HG03520 (cell line): ENCODE results near the gene NEURL1B.

Experiments used
- ATAC-seq: cut with Tn5 transposase; IDR thresholded peaks from one replicate; pipeline ENCODE4 v1.9.1; 2021; ENCODE audit warnings: mild to moderate bottlenecking, moderate library complexity; ENCODE audit not compliant: unreplicated experiment

Gene NEURL1B

DNA sequence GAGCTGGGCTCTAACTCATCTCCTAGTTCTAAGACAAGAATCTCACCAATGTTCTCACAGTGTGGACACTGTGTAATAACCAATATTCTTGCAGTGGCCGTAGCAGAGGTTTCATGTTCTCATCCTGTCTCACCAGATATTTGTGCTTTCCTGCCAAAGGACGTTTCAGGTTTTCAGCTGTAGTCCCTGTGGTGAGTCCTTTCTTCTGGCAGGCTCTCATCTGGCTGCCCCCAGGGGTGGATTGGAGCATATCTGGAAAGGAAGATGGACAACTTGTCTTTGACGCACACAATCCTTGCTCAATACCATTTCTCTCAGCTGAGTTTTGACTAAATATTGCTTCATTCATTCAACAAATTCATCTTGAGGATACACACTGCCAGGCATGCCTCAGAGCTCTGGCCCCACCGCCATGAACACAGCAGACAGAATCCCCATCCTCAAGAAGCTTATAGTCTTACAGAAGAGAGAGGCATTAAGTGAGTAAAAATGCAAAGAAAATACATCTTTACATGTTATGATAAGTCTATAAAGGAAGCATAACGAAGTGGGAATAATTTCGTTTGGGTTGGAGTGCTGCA is 33.8 kb upstream of the NEURL1B start:
- no peak for ATAC-seq

DNA sequence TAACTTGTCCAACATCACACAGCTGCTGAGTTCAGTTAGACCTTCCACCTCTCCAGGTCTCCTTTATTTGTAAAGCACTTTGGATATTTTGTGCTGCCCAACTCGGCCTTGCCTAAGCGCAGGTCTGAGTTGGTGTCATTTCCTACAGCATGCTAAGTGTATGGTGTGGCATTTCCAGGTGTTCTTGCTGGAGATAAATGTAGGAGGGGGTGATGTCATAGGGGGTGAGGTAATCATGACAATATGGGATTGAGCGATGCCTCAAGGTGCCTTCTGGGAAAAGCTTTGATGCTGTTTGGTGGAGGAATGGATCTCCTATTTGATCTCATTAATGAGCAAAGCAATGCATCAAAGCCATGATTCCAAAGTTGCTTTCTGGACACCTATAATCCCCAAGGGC is 32.3 kb upstream of the NEURL1B start:
- no peak for ATAC-seq

DNA sequence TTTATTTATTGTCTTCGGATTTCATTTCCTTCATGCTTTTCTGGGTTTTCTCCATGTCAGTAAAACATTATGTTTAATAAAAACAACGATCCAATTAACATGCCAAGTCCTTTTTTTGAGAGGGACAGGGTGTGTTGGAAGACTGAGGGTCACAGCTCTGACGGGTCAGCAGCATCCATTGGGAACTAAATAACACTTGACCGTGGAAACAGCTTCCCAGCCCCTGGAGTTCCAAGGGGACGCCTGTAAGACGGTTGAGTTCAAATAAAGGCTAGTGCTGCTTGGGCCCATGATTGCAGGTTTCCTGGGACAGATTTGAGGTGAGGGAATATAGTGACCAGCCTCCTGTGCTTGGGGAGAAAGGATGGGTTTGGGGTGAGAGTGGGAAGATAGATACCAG is 30.4 kb upstream of the NEURL1B start:
- no peak for ATAC-seq

DNA sequence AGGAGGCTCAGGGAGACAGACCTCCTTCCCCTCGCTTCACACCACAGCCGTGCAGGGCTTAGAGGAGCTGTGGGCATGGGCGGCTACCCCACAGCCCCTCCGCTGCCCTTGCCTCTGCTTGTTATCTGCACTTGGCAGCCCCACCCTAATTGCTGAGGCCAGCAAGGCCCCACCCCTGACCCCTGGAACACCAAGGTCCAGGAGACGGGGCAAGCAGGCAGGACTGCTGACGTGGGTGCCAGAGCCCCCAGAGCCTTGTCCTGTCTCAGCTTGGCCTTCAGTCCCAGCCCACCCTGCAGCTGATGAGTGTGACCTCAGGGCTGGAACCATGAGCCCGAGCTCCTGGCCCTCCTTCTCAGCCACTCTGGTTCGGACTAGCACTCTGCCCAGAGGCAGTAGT is 29.1 kb upstream of the NEURL1B start:
- no peak for ATAC-seq

DNA sequence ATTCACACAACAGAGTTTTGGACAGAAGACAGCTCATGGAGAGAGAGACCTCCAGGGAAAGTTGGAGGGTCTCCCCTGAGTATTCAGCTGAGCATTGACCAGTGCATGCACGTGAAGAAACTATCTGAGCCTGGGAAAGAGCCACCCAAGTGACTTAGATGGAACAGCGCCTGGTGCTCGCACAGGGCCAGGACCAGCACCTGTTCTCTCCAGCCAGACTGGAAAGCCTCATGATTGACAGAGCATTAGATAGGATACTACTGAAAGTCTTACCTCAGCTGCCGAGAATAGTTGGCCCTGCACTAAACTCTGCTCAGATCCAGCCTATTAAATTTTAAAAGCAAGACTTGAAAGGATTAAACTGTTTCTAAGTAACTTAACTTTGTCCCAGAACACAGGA is 28.3 kb upstream of the NEURL1B start:
- ATAC-seq: no peak

DNA sequence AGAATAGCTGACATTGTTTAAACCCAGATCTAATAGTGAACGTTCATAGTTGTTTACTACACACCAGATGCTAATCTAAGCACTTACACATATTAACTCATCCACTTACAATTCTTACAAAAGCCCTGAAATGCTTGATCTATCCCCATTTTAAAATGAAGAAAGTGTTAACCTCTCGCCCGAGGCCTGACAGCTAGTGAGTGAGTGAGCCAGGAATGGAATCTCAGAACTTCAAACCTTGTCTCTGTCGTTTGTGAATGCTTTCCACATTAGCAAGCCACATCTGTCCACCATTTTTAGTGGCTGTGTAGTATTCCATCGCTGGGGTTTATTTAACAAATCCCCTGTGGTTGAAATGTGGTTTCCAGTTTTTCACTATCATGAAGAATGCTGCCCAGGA is 24.9 kb upstream of the NEURL1B start:
- ATAC-seq: no peak

DNA sequence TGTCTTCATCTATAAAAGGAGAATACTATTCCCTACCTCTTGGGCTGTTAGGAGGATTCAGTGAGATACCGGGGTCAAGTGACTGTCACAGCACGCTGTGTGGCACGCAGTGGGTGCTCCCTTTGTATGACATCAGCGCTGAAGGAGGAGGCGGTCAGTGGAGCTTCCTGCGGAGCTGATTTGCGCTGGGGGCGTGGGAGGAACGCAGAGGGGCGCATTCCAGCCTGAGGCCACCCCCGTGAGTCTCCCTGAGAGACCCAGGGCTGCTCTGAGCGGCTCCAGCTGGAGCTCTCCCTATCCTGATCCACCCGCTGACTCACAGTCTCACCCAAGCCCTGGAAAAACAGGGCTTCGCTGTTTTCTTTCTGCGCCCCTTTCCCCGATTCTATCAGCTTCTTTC is 24.3 kb upstream of the NEURL1B start:
- ATAC-seq: no peak

DNA sequence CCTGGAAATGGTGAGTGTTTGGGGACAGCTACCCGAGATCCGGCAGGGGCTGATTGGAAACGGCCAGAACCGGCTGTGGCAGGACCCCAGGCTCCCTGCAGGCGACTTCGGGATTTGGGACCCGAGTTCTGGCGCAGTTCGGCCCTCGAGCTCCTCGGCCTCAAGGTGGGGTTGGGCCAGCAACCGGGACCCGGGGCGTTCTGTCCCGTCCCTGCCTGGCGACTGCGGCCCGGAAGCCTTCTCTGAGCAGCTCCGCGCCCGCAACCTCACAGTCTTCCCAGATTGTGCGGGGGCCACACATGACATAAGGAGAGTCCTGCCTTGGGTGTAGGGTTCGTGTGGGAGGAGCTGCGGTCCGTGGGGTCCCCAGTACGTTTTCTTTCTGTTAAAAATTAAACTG is 23.2 kb upstream of the NEURL1B start:
- ATAC-seq: no peak

DNA sequence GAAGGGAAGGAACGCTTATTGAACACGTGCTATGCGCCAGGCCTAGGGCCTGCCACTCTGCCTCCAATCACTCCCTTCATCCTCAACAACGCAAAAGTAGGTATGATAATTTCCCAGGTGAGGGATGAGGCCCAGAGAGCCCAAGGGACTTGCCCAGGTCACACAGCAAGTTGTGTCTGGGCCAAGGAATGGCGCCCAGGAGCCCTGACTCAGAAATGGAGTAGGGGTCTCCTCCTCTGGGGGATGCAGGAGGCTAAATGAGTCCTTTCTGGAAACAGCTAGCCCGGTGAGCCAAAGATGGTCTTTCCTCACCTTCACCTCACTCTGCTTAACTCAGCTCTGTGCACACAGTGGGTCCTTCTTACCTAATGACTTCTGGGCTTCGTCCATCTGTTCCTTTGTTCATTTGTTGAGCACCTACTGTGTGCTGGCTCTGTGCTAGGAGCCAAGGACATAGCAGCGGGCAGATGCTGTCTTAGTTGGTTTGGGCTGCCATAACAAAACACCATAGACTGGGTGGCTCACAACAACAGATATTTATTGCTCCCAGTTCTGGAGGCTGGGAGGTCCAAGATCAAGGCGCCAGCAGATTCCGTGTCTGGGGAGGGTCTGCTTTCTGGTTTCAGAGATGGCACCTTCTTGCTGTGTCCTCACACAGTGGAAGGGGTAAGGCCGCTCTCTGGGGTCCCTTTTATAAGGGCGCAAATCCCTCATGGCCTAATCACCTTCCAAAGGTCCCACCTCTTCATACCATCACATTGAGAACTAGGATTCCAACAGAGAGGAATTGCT is 22.3 kb upstream of the NEURL1B start:
- ATAC-seq: no peak

DNA sequence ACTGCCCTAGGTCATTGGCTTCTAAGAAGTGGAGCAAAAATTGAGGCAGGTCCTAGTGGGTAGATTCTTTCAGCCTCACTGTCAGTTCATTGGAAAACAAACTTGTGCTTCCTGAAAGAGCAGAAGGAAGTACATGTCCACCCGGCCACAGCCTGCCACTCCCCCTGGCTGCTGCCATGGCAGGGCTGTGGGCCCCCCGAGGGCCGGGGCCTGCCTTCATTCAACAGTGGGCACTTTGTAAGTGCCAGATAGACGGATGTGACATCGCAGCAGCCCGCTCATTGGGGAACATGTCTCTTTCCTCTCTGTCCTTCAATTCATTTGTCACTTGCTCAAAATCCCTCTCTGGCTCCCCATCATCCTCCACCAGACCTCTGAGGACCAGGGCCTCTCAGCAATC is 20.6 kb upstream of the NEURL1B start:
- no peak for ATAC-seq

DNA sequence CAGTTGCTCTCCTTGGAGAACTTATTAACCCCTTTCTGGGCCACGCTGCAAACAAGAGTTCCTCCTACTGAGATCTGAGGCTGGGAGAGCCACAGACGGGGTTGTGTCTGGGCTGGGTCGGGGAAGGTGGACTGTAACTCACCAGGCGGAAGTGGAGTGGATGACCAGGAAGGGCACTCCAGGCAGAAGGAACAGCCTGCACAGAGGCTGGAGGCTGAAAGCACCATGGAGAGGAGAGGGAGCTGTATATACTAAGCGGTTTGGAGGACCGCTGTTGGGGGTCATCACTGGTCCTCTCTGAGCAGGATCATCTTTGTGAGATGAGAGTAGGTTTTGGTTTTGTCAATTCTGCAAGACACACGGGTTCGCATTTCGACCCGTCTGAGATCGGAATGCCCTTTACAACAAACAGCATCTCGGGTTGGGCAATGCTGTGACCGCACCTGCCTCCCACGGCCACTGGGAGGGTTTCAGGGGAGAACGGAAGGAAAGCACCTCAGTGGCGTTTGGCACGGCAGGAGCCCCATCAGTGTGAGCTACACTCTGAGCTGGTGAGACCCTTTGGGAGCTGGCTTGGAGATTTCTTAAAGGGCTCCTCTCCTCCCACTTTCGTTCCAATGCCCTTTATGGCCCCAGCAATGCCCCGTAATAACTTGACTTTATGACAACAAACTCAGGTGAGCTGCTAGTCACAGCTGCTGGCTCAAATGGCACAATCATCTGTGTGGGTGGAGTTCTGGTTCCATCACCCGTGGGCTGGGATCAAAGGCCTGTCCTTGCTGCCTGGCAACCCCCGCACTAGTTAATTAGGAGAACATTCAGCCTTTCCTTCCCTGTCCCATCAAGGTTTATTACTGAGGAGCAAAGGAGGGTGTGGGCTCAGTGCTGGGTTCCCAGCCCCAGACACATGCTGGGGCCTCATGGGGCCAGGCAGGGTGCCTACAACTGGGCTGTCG is 18.7 kb upstream of the NEURL1B start:
- no peak for ATAC-seq

DNA sequence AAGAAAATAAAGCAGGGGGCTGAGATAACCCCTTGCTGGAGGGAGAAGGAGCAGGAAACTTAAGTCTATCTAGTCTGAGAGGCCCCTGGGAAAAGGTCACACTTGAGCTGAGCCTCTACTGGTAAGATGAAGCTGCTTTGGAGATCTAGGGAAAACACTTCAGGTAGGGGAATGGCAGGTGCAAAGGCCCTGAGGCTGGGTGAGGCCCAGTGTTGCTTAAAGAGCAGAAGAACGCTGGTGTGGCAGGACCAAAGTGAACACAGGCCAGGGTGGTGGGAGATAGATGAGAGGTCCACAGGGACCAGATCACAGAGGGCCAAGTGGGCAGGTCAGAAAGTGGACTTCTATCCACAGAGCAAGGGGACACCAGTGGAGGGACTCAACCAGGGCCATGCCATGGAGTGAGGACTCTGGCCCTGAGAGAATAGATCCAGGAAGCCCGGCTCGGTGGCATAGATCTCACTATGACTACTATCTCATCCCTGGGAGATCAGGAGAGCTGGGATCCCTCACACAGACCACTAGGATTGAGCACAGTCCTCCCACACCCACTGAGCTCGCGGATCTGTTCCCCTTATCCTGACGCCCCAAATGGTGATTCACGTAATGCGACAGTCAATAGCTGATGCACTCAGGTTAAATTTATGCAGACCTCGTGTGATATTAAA is 17.6 kb upstream of the NEURL1B start:
- no peak for ATAC-seq

DNA sequence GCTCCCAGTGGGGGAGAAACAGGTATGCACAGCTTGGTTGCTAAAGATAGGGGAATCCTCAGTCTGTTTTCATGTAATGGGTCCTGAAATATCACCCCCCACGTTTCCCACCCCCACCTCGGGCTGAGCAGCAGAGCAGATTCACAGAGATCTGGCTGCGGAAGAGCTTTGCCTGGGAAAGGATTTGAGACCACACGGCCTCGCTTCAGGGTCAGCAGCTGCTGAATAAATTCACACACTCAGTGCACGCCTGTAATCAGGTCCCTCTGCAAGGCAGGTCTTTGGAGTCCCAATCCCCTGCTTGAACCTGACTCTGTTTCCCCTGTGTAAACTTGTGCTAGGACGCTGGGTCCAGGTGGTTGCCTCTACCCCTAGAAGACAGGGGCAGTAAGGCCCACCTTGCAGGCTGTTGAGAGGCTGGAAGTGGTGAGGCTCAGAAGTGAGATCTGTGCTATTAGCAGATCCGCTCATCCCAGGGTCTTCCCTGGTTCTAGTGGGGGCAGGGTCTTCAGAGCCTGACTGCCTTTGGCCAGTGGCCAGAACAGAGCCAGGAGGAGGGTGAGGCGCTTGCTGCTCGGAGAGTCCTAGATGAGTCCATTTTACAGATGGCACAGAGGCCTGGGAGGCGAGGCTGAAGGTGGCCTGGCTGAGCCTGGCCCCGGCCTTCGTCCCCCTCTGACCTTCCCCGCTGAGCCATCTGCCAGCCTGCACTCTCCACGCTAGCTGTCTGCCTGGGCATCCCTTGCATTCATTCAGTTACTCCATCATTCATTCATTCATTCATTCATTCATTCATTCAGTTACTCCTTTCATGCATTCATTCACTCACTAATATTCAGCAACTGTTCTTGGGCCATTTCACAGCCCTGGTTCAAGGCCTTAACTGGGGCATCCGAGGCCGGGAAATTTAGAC is 16.7 kb upstream of the NEURL1B start:
- ATAC-seq: no peak

DNA sequence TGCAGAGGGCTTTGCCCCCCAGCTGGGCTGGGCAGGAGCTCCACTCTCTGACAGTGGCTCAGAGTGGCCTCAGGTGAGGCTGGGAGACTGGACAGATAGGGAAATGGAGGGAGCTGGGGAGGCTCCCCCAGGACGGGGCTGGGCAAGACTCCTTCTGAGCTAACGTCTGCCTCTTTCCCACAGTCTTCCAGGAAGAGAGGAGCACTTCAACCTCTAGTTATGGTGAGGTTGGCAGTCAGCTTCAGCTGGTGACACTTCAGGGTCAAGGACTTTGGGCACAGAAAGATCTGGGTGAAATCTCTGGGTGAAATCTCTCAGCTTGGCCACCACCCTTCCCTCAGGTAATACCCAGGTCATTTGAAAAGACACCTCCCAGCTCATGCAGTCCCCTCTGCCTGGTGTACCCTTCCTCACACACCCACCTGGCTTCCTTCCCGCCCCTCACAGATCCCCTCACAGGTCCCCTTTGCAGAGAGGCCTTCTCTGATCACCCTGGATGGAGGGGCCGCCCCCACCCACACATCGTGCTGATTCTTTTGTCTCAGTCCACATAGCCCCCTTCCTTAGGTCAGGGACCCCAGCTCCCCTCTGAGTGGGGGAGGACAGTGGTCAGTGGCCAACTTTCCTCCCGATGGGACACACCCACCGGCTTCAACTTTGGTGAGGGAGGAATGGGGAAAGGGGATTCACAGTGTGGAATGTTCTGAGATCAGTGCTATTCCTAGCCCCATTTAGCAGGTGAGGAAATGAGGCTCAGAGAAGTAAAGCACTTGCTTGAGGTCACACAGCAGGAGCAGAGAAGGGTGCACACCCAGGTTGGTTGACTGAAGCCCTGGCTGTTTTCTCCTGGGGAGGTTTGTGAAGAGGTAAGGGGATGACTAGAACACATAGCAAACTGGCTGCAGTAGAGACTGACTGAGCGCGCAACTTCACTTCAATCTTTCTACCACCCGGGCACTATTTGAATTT is 15.8 kb upstream of the NEURL1B start:
- no peak for ATAC-seq

DNA sequence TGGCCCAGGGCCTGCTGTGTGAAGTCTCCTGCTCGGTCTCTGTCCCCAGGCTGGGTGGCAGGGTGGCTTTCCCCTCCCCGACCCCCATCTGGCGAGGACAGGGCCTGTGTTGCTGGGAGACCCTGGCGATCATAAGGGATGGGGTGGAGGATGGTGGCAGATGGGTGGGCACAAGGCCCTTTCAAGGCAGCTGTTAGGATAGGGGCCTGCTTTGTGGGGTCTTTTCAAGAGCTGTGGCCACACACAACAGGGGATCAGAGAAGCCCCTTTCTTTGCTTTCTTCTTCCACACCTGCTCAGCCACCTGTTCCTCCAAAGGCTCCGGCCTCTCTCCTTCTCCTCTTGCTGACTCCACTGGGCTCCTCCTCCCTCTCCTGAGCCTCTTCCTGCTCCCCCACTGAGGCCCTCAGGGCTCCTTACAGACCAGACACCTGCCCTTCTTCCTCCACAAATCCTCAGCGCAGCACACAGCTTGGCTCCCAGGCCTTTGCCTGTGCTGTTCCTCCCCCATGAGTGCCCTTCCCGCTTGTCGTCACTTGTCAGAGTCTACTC is 15.0 kb upstream of the NEURL1B start:
- ATAC-seq: no peak

DNA sequence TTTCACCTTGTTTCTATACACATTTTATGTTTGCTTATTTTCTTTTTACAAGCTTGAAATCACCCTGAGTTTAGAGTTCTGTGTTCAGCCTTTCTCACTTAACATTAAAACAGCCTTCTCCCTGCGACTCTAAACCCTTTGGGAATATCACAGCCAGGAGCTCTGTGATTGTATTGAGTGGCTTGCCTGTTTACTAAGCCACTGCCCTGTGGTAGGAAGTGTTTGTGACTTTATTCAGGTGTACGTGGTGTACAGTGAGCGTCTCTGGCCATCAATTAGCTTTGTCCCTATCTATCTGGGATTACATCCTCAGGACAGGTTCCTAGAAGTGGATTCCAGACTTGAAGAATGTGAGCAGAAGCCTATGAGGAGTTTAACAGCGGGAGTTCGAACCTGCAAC is 11.0 kb upstream of the NEURL1B start:
- ATAC-seq: no peak

DNA sequence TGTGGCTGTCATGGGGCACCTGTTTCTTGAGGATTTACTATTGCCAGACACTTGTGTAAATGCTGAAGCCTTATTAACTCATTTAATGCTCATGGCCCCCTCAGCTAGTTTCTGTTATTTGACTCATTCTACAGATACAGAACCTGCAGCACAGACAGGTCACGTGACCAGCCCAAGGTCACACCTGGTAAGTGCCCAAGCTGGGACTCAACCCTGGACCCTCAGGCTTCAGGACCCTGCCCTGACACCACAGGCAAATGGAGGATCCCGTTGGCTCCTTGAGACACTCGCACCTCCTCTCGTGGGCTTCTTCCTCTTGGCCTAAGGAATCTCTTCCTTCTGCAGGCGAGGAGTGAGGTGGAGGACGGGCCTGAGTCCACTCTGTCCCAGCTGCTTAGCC is 10.6 kb upstream of the NEURL1B start:
- ATAC-seq: no peak

DNA sequence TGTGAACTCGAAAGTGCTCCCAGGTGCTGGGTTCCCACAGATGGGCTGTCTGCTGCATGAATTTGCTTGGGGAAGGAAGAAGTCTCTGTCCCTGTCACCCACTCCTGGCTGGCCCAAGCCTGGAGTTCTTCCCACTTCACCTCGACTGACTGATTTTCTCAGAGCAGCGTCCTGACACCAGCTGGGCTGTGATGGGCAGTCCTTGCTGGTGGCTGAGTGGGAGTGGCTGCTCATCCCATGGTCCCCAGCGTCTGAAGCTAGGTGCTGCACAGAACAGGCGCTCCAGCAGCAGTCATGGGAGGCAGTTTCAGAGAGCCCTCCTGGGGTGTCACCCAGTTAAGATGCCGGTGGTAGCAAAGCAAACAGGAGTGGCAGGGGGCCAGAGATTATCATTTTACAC is 10.1 kb upstream of the NEURL1B start:
- no peak for ATAC-seq
